A172 (cell line): ENCODE measurements around the gene OR2G6. TPM values are rescaled to one million over a fixed set of nuclear protein-coding genes. Genes with fewer than 3 reads are reported as not detected.
"Not testable (repeated sequence)": the region's sequence is repeated elsewhere in the genome, so short reads cannot be mapped to it uniquely, and the experiment has no call there.

Experiments
- DNase-seq: peaks from one replicate; pipeline ENCODE4 v3.0.0-alpha.2; 2015; ENCODE audit warnings: low spot score
- total RNA-seq: library from RNA; depleted of rRNA; stranded (reverse); fragments of >200 nt; shearing (Covaris generic); gene quantifications from 2 replicates; pipeline ENCODE4 v1.2.3, GENCODE V29; 2014; rRNA removed

Gene OR2G6
- total RNA-seq, 1 experiment from 2014 or later: not detected

GRCh38 chr1:248574657-248575056, 66.8 kb downstream of the OR2G6 start, which contains the start of gene OR2T34:
OR2T34 (minus strand) TSS chr1:248574757; CDS start chr1:248574757, 0 bp downstream.
- not testable (repeated sequence) for DNase-seq

- no peak for DNase-seq
Observed at GRCh38 chr1:248576260-248576980, 68.5 kb downstream of the OR2G6 start.

Other genes with a start within 250 kb of the OR2G6 start
- gene OR2T33, start 230.1 kb upstream of the OR2G6 start, total RNA-seq: not detected in 2 replicates
- not detected in 2 replicates for gene OR2T12, start 204.6 kb upstream of the OR2G6 start, total RNA-seq
- not detected in 2 replicates for gene OR2M7, start 183.5 kb upstream of the OR2G6 start, total RNA-seq
- gene OR14C36, start 159.3 kb upstream of the OR2G6 start, total RNA-seq: not detected in 2 replicates
- not detected in 2 replicates for gene OR2T4, start 146.4 kb upstream of the OR2G6 start, total RNA-seq
- gene OR2T6, start 132.3 kb upstream of the OR2G6 start, total RNA-seq: not detected in 2 replicates
- gene OR2T1, start 105.0 kb upstream of the OR2G6 start, total RNA-seq: not detected in 2 replicates
- gene OR2T2, start 62.4 kb upstream of the OR2G6 start, total RNA-seq: not detected in 2 replicates
- gene OR2T3, start 34.7 kb upstream of the OR2G6 start, total RNA-seq: not detected in 2 replicates
- gene OR2T5, start 19.5 kb upstream of the OR2G6 start, total RNA-seq: not detected in 2 replicates
- not detected in 2 replicates for gene OR2T29, start 54.7 kb downstream of the OR2G6 start, total RNA-seq
- not detected in 2 replicates for gene OR2T34, start 66.7 kb downstream of the OR2G6 start, total RNA-seq
- not detected in 2 replicates for gene OR2T10, start 89.6 kb downstream of the OR2G6 start, total RNA-seq
- gene OR2T11, start 127.0 kb downstream of the OR2G6 start, total RNA-seq: not detected in 2 replicates
- gene OR2T35, start 137.2 kb downstream of the OR2G6 start, total RNA-seq: not detected in 2 replicates
- gene OR2T27, start 147.5 kb downstream of the OR2G6 start, total RNA-seq: not detected in 2 replicates
- not detected in 2 replicates for gene OR14I1, start 194.7 kb downstream of the OR2G6 start, total RNA-seq
- gene LYPD8, start 247.7 kb downstream of the OR2G6 start, total RNA-seq: 0.46 and 1.4 TPM in 2 replicates